ENCODE results near the gene ERGIC1.

Gene ERGIC1

GRCh38 chr5:172946146-172946545 is 112.1 kb downstream of the ERGIC1 start:
- Histone ChIP-seq H4K20me1 (ENCODE audit: insufficient read depth, low read length) (no peaks in the 10 kb centered on the region), H3K9ac (ENCODE audit: low read length) (no peak overlapping the region), H3K36me3 (replicated peaks; ENCODE audit: insufficient read depth, low read length) (0 out of 2 replicates have a peak, but pooled peaks cover 10% of the 10 kb centered on the region), H3K79me2 (ENCODE audit: low read length) (no peaks in the 10 kb centered on the region), H3K4me1 (ENCODE audit: low read length) (no peaks in the 10 kb centered on the region), H3K27ac (ENCODE audit: low read length) (no peak overlapping the region), H3K27me3 (replicated peaks; ENCODE audit: insufficient read depth, low read length) (no peaks in the 10 kb centered on the region), H2AFZ (ENCODE audit: low read length) (no peak overlapping the region), H3K9me2 (replicated peaks; ENCODE audit: insufficient read depth, low read length) (no peaks in the 10 kb centered on the region), H3F3A (ENCODE audit: insufficient read depth, low read length) (no peaks in the 10 kb centered on the region), H3K4me2 (ENCODE audit: low read depth, low read length) (no peak overlapping the region), H3K9me3 (replicated peaks; ENCODE audit: insufficient read depth, low read length) (no peaks in the 10 kb centered on the region), H3K4me3 (ENCODE audit: low read length) (no peak overlapping the region)
- DNase-seq = no peak
- TF ChIP-seq EZH2phosphoT487 (IDR thresholded peaks at IDR 0.05; ENCODE audit: low read length) (no peak), EZH2 (optimal IDR thresholded peaks at IDR 0.05; ENCODE audit: low read depth, low read length) (no peak), CTCF (IDR thresholded peaks at IDR 0.05; ENCODE audit: low read length) (no peak)

GRCh38 chr5:172949426-172949825 is 115.4 kb downstream of the ERGIC1 start:
- no peaks in the 10 kb centered on the region for H3K79me2 ChIP-seq (ENCODE audit: low read length)
- no peaks in the 10 kb centered on the region for H3K27me3 ChIP-seq (replicated peaks; ENCODE audit: insufficient read depth, low read length)
- 0 out of 2 replicates have a peak, but pooled peaks cover 10% of the 10 kb centered on the region for H3K36me3 ChIP-seq (replicated peaks; ENCODE audit: insufficient read depth, low read length)
- DNase-seq = no peak
- H3K4me3 ChIP-seq (ENCODE audit: low read length) = no peak overlapping the region
- TF ChIP-seq EZH2 (optimal IDR thresholded peaks at IDR 0.05; ENCODE audit: low read depth, low read length) = no peak
- TF ChIP-seq CTCF (IDR thresholded peaks at IDR 0.05; ENCODE audit: low read length) = no peak
- no peak for TF ChIP-seq EZH2phosphoT487 (IDR thresholded peaks at IDR 0.05; ENCODE audit: low read length)
- no peak overlapping the region for H3K4me2 ChIP-seq (ENCODE audit: low read depth, low read length)
- no peak overlapping the region for H2AFZ ChIP-seq (ENCODE audit: low read length)
- no peaks in the 10 kb centered on the region for H3K4me1 ChIP-seq (ENCODE audit: low read length)
- no peaks in the 10 kb centered on the region for H4K20me1 ChIP-seq (ENCODE audit: insufficient read depth, low read length)
- no peak overlapping the region for H3K27ac ChIP-seq (ENCODE audit: low read length)
- H3K9me3 ChIP-seq (replicated peaks; ENCODE audit: insufficient read depth, low read length) = no peaks in the 10 kb centered on the region
- no peaks in the 10 kb centered on the region for H3K9me2 ChIP-seq (replicated peaks; ENCODE audit: insufficient read depth, low read length)
- H3F3A ChIP-seq (ENCODE audit: insufficient read depth, low read length) = peaks cover 2% of the 10 kb centered on the region; the same call in 1 of the 2 replicates
- H3K9ac ChIP-seq (ENCODE audit: low read length) = no peak overlapping the region

GRCh38 chr5:172950176-172950965 is 116.3 kb downstream of the ERGIC1 start:
- Histone ChIP-seq H3K9me2 (replicated peaks; ENCODE audit: insufficient read depth, low read length) (no peaks in the 10 kb centered on the region), H3K4me3 (ENCODE audit: low read length) (no peak overlapping the region), H3K27me3 (replicated peaks; ENCODE audit: insufficient read depth, low read length) (no peaks in the 10 kb centered on the region), H3K9me3 (replicated peaks; ENCODE audit: insufficient read depth, low read length) (no peaks in the 10 kb centered on the region), H3K4me1 (ENCODE audit: low read length) (no peaks in the 10 kb centered on the region), H3F3A (ENCODE audit: insufficient read depth, low read length) (peaks cover 3% of the 10 kb centered on the region; the same call in 1 of the 2 replicates), H3K36me3 (replicated peaks; ENCODE audit: insufficient read depth, low read length) (0 out of 2 replicates have a peak, but pooled peaks cover 10% of the 10 kb centered on the region), H3K27ac (ENCODE audit: low read length) (no peak overlapping the region), H2AFZ (ENCODE audit: low read length) (no peak overlapping the region), H3K9ac (ENCODE audit: low read length) (no peak overlapping the region), H3K4me2 (ENCODE audit: low read depth, low read length) (no peak overlapping the region), H3K79me2 (ENCODE audit: low read length) (no peaks in the 10 kb centered on the region), H4K20me1 (ENCODE audit: insufficient read depth, low read length) (no peaks in the 10 kb centered on the region)
- DNase-seq = no peak
- TF ChIP-seq EZH2 (optimal IDR thresholded peaks at IDR 0.05; ENCODE audit: low read depth, low read length) = no peak
- no peak for TF ChIP-seq EZH2phosphoT487 (IDR thresholded peaks at IDR 0.05; ENCODE audit: low read length)
- no peak for TF ChIP-seq CTCF (IDR thresholded peaks at IDR 0.05; ENCODE audit: low read length)
